Ecto neural progenitor cell (in vitro differentiated cells): ENCODE results near the gene RABL6.

Experiments
- DNase-seq: peaks from one replicate; pipeline ENCODE4 v3.0.0-alpha.2; 2018; ENCODE audit warnings: low spot score

Gene RABL6

GRCh38 chr9:136846376-136847087 is 38.8 kb downstream of the RABL6 start:
- DNase-seq: no peak

GRCh38 chr9:136847088-136847825 is 39.5 kb downstream of the RABL6 start:
- peak; percentile 87 for DNase-seq

DNA sequence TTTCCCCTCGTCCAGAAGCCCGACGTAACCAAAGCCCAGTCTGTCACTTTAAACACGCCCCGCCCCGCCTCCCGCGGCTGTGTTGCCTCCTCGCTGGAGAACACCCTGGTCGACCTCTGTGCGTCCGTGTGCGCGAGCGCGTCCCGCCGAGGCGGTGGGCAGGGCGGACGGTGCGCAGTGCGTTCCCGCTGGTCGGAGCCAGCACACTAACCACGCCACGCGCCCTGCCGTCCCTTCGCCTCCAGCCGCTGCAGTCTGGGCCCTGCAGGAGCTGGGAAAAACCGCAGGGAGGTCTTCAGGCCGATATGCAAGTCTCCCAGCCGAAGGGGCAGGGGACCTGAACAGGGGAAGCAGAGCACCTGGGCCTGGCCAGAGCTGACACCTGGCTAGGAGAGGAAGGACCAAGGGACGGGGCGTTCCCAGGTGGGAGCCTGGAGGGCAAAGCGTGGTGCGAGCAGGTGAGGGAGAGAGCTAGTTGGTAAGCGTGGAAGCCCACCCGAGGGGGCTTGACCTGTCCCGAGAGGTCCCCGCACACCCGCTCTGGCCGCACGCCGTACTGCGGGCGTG is 40.2 kb downstream of the RABL6 start:
- DNase-seq: peak; percentile 89

DNA sequence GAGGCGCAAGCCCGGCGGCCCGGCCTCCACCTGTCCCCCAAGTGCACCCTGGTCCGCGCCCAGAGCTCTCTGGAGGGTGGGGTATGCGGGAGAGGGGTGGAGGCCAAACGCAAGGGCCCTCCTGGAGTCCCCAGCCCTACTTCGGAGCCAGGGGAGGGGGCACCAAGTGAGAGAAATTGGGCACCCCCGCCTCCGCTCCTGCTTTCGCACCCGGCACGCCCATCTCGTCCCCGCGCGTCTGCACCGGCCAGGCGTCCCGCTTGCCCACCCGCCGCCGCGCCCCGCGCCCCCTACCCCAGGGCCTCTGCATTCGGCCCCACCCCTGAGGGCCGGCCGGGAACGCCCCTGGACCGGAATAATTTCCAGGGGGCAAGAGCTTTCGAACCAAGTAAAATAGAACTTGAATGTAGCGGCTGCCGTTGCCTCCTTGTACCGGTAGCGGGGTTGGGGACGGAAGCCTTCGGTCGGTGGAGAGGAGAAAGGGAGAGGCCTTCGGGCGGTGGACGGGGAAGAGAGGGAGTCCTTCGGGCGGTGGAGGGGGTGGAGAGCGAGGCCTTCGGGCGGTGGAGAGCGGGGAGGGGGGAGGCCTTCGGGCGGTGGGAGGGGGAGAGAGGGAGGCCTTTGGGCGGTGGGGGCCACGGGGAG is 40.8 kb downstream of the RABL6 start:
- peak; percentile 81 for DNase-seq

DNA sequence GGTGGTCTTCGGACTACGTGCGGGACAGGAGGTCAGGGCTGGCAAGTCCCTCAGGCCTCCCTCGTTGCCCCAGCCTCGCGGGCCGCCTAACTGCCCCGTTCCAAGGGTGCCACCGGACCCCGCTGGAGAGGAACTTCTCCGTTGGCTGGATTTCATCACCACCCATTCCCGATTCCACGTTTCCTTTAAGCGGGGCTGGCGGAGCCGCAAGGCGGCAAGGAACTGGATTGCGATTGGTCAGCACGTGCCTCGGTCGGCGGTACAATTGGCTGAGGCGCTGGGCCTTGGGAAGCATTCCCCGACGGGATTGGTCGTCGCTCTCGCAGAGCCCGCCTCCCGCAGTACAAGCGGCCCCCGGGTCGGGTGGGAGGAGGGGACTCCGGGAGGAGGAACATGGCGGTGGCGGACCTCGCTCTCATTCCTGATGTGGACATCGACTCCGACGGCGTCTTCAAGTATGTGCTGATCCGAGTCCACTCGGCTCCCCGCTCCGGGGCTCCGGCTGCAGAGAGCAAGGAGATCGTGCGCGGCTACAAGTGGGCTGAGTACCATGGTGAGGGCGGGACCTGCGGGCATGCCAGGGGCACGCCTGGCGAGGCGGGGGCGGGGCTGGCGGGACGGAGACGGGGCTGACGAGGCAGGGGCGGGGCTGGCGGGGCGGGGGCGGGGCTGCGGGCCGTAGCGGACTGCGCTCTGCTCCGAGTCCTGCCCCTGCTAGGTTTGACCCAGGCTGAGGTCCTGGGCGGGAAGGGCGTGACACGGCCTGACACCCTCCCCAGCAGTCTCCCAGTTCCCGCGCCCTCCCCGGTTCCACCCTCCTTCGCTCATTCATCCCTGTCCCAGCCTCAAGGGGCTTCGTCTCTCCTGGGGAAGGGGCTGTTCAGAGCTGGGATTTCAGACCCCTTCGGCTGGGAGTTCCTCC is 41.6 kb downstream of the RABL6 start, which contains the start of gene PHPT1:
Gene PHPT1, plus strand, starts transcription at position 372 of the 922 bp plus-strand sequence. Its CDS starts 22 bp downstream, at position 394.
- peak; percentile 99 for DNase-seq

DNA sequence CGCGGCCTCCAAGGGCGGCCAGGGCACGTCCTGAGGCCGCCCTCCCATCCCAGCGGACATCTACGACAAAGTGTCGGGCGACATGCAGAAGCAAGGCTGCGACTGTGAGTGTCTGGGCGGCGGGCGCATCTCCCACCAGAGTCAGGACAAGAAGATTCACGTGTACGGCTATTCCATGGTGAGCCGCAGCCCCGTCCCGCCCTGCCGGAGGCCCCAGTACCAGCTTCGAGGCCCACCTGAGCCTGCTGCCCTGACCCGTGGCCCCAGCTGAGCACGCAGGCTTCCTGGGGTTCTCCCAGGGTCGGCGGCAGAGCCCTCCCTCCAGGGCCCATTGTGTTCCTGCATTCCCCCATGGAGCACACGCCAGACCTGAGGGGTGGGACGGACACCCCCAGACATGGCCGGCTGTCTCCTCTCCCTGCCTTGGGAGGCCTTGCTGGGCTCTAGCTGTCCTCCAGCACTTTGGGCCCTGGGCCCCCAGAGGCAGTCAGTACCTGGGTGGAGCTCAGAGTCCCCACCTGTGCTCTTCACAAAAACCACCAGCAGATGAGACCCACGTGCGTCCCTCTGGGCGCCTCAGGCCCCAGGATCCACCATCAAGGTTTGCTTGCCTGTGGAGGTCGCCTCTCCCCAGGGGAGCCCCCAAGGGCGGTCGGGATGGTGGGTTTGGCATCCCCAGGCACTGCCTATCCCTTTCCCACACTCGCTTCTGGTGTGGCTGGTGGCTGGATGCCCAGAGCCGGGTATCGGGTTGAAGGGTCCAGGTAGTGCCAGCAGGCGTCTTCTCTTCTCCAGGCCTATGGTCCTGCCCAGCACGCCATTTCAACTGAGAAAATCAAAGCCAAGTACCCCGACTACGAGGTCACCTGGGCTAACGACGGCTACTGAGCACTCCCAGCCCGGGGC is 42.5 kb downstream of the RABL6 start:
- DNase-seq: no peak

- no peak for DNase-seq
Observed at GRCh38 chr9:136850866-136851775, 43.4 kb downstream of the RABL6 start.

DNA sequence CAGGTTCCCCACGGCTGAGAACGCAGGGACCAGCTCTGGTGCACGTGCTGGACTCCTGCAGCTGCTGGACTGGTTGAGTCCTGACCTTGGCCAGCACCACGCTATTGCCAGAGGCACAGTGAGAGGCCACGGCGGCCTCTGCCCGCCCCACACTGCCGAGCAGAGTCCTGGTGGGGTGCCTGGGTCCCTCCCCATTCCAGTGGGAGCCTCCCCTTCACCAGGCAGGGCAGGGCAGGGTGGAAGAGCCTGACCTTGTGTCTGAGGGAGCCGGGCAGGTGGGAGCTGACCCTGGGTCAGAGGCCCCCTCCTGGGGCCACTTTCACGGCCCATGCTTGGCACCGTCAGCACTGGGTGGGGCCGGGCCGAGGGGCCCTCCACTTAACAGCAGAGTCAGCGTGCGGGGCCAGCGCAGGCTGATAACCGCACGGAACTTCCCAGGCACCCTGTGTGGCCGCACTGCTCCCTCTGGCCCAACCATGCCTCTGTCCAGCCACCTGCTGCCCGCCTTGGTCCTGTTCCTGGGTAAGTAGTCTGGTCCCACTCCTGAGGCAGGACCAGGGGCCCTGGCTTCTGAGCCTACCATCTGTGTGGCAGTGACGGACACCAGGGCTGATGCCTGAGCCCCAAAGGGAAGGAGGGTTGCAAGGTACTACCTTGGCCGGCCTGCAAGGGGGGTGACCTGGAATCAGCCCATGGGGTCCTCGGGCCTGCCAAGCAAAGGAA is 44.4 kb downstream of the RABL6 start, which contains the start of gene MAMDC4:
Gene MAMDC4, plus strand, starts transcription at position 406 of the 723 bp plus-strand sequence. Its CDS starts 71 bp downstream, at position 477.
- DNase-seq: no peak

GRCh38 chr9:136852664-136853595 is 45.2 kb downstream of the RABL6 start:
- DNase-seq: no peak

- no peak for DNase-seq
Observed at GRCh38 chr9:136853596-136854112, 45.9 kb downstream of the RABL6 start.

DNA sequence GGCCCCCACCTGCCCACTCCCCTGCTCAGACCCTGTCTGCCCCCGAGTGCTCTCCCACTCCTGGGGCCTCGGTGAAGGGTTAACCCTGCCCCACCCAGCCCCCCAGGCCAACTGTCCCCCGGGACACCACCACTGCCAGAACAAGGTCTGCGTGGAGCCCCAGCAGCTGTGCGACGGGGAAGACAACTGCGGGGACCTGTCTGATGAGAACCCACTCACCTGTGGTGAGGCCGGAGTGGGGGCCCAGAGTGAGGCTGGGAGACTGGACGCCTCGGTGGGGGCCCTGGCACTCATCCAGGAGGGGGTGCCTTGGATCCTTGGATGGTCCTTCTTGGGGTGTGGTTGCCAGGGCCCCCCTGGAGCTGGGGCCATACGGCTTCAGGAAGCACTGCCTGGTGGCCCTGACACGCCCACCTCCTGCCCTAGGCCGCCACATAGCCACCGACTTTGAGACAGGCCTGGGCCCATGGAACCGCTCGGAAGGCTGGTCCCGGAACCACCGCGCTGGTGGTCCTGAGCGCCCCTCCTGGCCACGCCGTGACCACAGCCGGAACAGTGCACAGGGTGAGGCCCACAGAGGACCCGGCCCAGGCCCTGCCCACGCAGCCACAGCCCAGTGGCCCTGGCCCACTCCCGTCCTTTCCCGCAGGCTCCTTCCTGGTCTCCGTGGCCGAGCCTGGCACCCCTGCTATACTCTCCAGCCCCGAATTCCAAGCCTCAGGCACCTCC is 46.5 kb downstream of the RABL6 start:
- no peak for DNase-seq

- DNase-seq: peak; percentile 47
Observed at GRCh38 chr9:136854842-136855460, 47.2 kb downstream of the RABL6 start.

GRCh38 chr9:136855461-136856078 is 47.8 kb downstream of the RABL6 start:
- peak; percentile 44 for DNase-seq

- no peak for DNase-seq
Observed at GRCh38 chr9:136856079-136856476, 48.3 kb downstream of the RABL6 start.

GRCh38 chr9:136856541-136857141 is 48.9 kb downstream of the RABL6 start:
- DNase-seq: peak; percentile 43
